H1 (cell line): ENCODE measurements around the gene GPHA2. TPM values are rescaled to one million over a fixed set of nuclear protein-coding genes. Genes with fewer than 3 reads are reported as not detected.

ENCODE experiments used
- CTCF ChIA-PET: fragments of 300-600 bp; sonication (Branson Sonifier 250); formaldehyde crosslinking; loops from one replicate; lab custom pipeline; 2021; ENCODE audit not compliant: partially characterized antibody; lab: Charles Lee
- POLR2A ChIA-PET: fragments of 300-600 bp; sonication (Branson Sonifier 250); formaldehyde crosslinking; loops from one replicate; lab custom pipeline; 2021; ENCODE audit warnings: inconsistent platforms; ENCODE audit not compliant: partially characterized antibody; lab: Charles Lee
- DNase-seq, 2 experiments: peaks; one replicate each; pipeline versions ENCODE4 v3.0.0 to v3.0.0-alpha.2; 2010 to 2022; ENCODE audit warnings: low spot score in 2 of 2, low read depth in 1 of 2, mixed read lengths in 1 of 2
- FAIRE-seq: peaks from 2 replicates; lab custom pipeline; 2011; peaks lifted over from hg19 to GRCh38; lab: Jason Lieb, UNC
- H2AFZ ChIP-seq: 2 replicates; pipeline ENCODE4 v1.8.1; 2012; ENCODE audit warnings: low read length, inconsistent platforms
- H2AK5ac ChIP-seq: 2 replicates; pipeline ENCODE4 v1.6.1; 2013; ENCODE audit warnings: low read depth, low read length
- H2BK120ac ChIP-seq: replicated peaks from 2 replicates; pipeline ENCODE3; 2013; ENCODE audit warnings: low read depth, low read length, inconsistent platforms
- H2BK12ac ChIP-seq: 2 replicates; pipeline ENCODE4 v1.6.1; 2013; ENCODE audit warnings: low read depth, low read length
- H2BK15ac ChIP-seq: 2 replicates; pipeline ENCODE4 v1.6.1; 2013; ENCODE audit warnings: low read length
- H2BK20ac ChIP-seq: 2 replicates; pipeline ENCODE4 v1.6.1; 2013; ENCODE audit warnings: low read length
- H2BK5ac ChIP-seq: 2 replicates; pipeline ENCODE4 v1.6.1; 2013; ENCODE audit warnings: low read depth, low read length
- H3K14ac ChIP-seq: 2 replicates; pipeline ENCODE4 v1.6.1; 2013; ENCODE audit warnings: inconsistent platforms; ENCODE audit not compliant: insufficient read length
- H3K18ac ChIP-seq: 2 replicates; pipeline ENCODE4 v1.6.1; 2013; ENCODE audit warnings: low read length; ENCODE audit errors: extremely low read depth
- H3K23ac ChIP-seq: 2 replicates; pipeline ENCODE4 v1.6.1; 2013; ENCODE audit warnings: inconsistent platforms; ENCODE audit not compliant: insufficient read length
- H3K23me2 ChIP-seq: 2 replicates; pipeline ENCODE4 v1.6.1; 2013; ENCODE audit warnings: low read depth, low read length
- H3K27ac ChIP-seq: 2 replicates; pipeline ENCODE4 v1.6.1; 2011; ENCODE audit warnings: low read depth, low read length, inconsistent platforms
- H3K27me3 ChIP-seq, 4 experiments: replicated peaks in 1 of 4; 1 replicate in 1 of 4; 2 replicates in 3 of 4; pipeline versions ENCODE4 v1.6.1 to v1.8.1; 2011 to 2013; ENCODE audit warnings: low read length in 3 of 4, mild to moderate bottlenecking in 3 of 4, inconsistent platforms in 2 of 4, mixed read lengths in 2 of 4, moderate library complexity in 1 of 4; ENCODE audit not compliant: control insufficient read depth in 3 of 4, insufficient read depth in 3 of 4; ENCODE audit errors: extremely low read depth in 1 of 4
- H3K36me3 ChIP-seq, 4 experiments: 2 replicates each; pipeline versions ENCODE4 v1.6.1 to v1.8.1; 2011 to 2013; ENCODE audit warnings: mild to moderate bottlenecking in 4 of 4, low read length in 3 of 4, moderate library complexity in 2 of 4, control low read depth in 1 of 4, inconsistent platforms in 1 of 4; ENCODE audit not compliant: insufficient read depth in 4 of 4, control insufficient read depth in 2 of 4
- H3K4ac ChIP-seq: replicated peaks from 2 replicates; pipeline ENCODE3; 2013; ENCODE audit warnings: low read length, low read depth, mixed read lengths, inconsistent platforms; ENCODE audit not compliant: insufficient read length
- H3K4me1 ChIP-seq, 4 experiments: replicated peaks in 1 of 4; 1 replicate in 1 of 4; 2 replicates in 3 of 4; pipeline versions ENCODE4 v1.6.1 to v1.8.1; 2011 to 2013; ENCODE audit warnings: low read length in 3 of 4, inconsistent platforms in 2 of 4, mixed read lengths in 1 of 4; ENCODE audit not compliant: insufficient read depth in 4 of 4, control insufficient read depth in 3 of 4
- H3K4me2 ChIP-seq, 2 experiments: 2 replicates each; pipeline versions ENCODE4 v1.6.1 to v1.8.1; 2011 to 2013; ENCODE audit warnings: low read depth in 2 of 2, low read length in 2 of 2, control low read depth in 1 of 2, inconsistent platforms in 1 of 2, mild to moderate bottlenecking in 1 of 2; ENCODE audit not compliant: insufficient read depth in 1 of 2
- H3K4me3 ChIP-seq, 4 experiments: fragments of 200-600, 300-600 bp in 1 of 4; sonication (generic), shearing (Covaris generic), sonication (Bioruptor Twin) in 1 of 4; 2 replicates each; pipeline versions ENCODE4 v1.5.1 to v1.8.1; 2011 to 2016; ENCODE audit warnings: low read length in 4 of 4, low read depth in 3 of 4, control low read depth in 2 of 4, inconsistent platforms in 2 of 4, mild to moderate bottlenecking in 2 of 4, mixed read lengths in 1 of 4, moderate library complexity in 1 of 4; ENCODE audit not compliant: insufficient read depth in 2 of 4; ENCODE audit errors: extremely low read depth in 1 of 4
- H3K56ac ChIP-seq: replicated peaks from 2 replicates; pipeline ENCODE3; 2013; ENCODE audit warnings: low read depth, mild to moderate bottlenecking, mixed read lengths, low read length, inconsistent platforms; ENCODE audit not compliant: insufficient read length
- H3K79me1 ChIP-seq: 2 replicates; pipeline ENCODE4 v1.6.1; 2013; ENCODE audit warnings: low read depth, low read length, control low read depth
- H3K79me2 ChIP-seq, 2 experiments: 2 replicates each; pipeline versions ENCODE4 v1.6.1 to v1.8.1; 2012 to 2013; ENCODE audit warnings: low read length in 2 of 2, mild to moderate bottlenecking in 2 of 2, inconsistent platforms in 1 of 2; ENCODE audit not compliant: insufficient read depth in 2 of 2, control insufficient read depth in 1 of 2
- H3K9ac ChIP-seq, 4 experiments: replicated peaks in 1 of 4; 1 replicate in 1 of 4; 2 replicates in 3 of 4; pipeline versions ENCODE4 v1.6.1 to v1.8.1; 2011 to 2013; ENCODE audit warnings: low read depth in 3 of 4, low read length in 3 of 4, control low read depth in 2 of 4, mild to moderate bottlenecking in 2 of 4, moderate library complexity in 2 of 4, inconsistent platforms in 1 of 4; ENCODE audit errors: extremely low read depth in 1 of 4
- H3K9me3 ChIP-seq, 2 experiments: 2 replicates each; pipeline versions ENCODE4 v1.6.1 to v1.8.1; 2012 to 2013; ENCODE audit warnings: mild to moderate bottlenecking in 2 of 2, moderate library complexity in 2 of 2, control low read depth in 1 of 2, inconsistent platforms in 1 of 2, low read depth in 1 of 2, low read length in 1 of 2, mixed read lengths in 1 of 2; ENCODE audit not compliant: insufficient read depth in 2 of 2
- H4K20me1 ChIP-seq, 2 experiments: replicated peaks in 1 of 2; 2 replicates each; pipeline versions ENCODE3 to v1.8.1; 2011 to 2013; ENCODE audit warnings: inconsistent platforms in 2 of 2, low read length in 2 of 2, mild to moderate bottlenecking in 1 of 2; ENCODE audit not compliant: insufficient read depth in 2 of 2, control insufficient read depth in 1 of 2
- H4K5ac ChIP-seq: 2 replicates; pipeline ENCODE4 v1.6.1; 2013; ENCODE audit warnings: low read length, low read depth, mixed read lengths, inconsistent platforms; ENCODE audit not compliant: insufficient read length
- H4K8ac ChIP-seq: 2 replicates; pipeline ENCODE4 v1.8.0; 2013; ENCODE audit warnings: mild to moderate bottlenecking, moderate library complexity, low read length, inconsistent platforms; ENCODE audit not compliant: insufficient read depth; ENCODE audit errors: extremely low read depth
- H4K91ac ChIP-seq: replicated peaks from 2 replicates; pipeline ENCODE3; 2013; ENCODE audit warnings: low read length, mixed read lengths, inconsistent platforms; ENCODE audit not compliant: insufficient read length
- CHD2 ChIP-seq: IDR thresholded peaks from 2 replicates; pipeline ENCODE4 v1.6.1; 2012; ENCODE audit warnings: low read length, improper control_type of control experiment
- SIX5 ChIP-seq: IDR thresholded peaks from 2 replicates; pipeline ENCODE4 v1.6.1; 2011; ENCODE audit warnings: mild to moderate bottlenecking, low read depth, low read length
- WGBS, 2 experiments: shearing (Covaris generic) in 1 of 2; methylation state at CpG; one replicate each; pipeline versions ENCODE4 v1.1.6 to v1.1.7; 2013 to 2015; ENCODE audit warnings: low lambda C conversion rate in 2 of 2, mixed read lengths in 2 of 2, inconsistent platforms in 1 of 2, low coverage in 1 of 2, missing lambda C conversion rate in 1 of 2; ENCODE audit not compliant: insufficient replicate concordance in 2 of 2, insufficient coverage in 1 of 2, insufficient read length in 1 of 2; ENCODE audit errors: extremely low coverage in 1 of 2, missing lambda C conversion rate in 1 of 2; 5-methylcytosine and 5-hydroxymethylcytosine counted together
- polyA plus RNA-seq, 7 experiments: library from polyadenylated mRNA; depleted of rRNA in 3 of 7; stranded (reverse) in 5 of 7; unstranded in 2 of 7; fragments of >200 nt in 5 of 7; fragments of 200-250 nt in 2 of 7; gene quantifications; 1 replicate in 5 of 7; 2 replicates in 1 of 7; 4 replicates in 1 of 7; pipeline versions ENCODE4 v1.2.1 to v1.2.3, GENCODE V29; 2011 to 2013; ENCODE audit warnings: missing spikeins in 2 of 7, mixed read lengths in 2 of 7
- total RNA-seq: library from RNA; stranded (reverse); fragmentation: NEBNext Ultra II Directional; extraction: Animal tissue kit (Norgen Biotek cat#: 25700); gene quantifications from 2 replicates; pipeline ENCODE4 v1.2.1, GENCODE V29; 2021

GPHA2 gene
- total and polyA plus RNA-seq, 2 of the 8 experiments (the other 6 are each of a cell fraction or from before 2014, with no cell fraction given), result 0.97 to 4.4 TPM

GRCh38 chr11:64921384-64921783 is 14.3 kb downstream of the GPHA2 start:
- Histone ChIP-seq H3K36me3 (no peaks in the 10 kb centered on the region), H3K27me3 (peaks cover 0 to 6% (median 4%) of the 10 kb centered on the region in 4 experiments; a peak in 4 of 7 replicates), H3K9me3 (no peaks in the 10 kb centered on the region), H2AK5ac (no peak overlapping the region), H3K4me1 (peaks cover 0 to 9% (median 5%) of the 10 kb centered on the region in 4 experiments; a peak in 6 of 7 replicates), H4K8ac (no peak overlapping the region), H2BK120ac (no peak overlapping the region), H2BK20ac (no peak overlapping the region), H3K4me3 (no peak overlapping the region), H3K4me2 (no peak overlapping the region), H2BK12ac (no peak overlapping the region), H4K20me1 (no peaks in the 10 kb centered on the region), H2BK5ac (no peak overlapping the region), H4K91ac (no peak overlapping the region), H3K9ac (no peak overlapping the region), H3K79me1 (no peaks in the 10 kb centered on the region), H3K4ac (no peak overlapping the region), H3K27ac (no peak overlapping the region), H3K56ac (no peak overlapping the region), H3K23me2 (peaks cover 17% of the 10 kb centered on the region), H2AFZ (no peak overlapping the region), H3K14ac (no peak overlapping the region), H4K5ac (no peak overlapping the region), H3K23ac (no peak overlapping the region), H3K18ac (no peak overlapping the region), H3K79me2 (no peaks in the 10 kb centered on the region), H2BK15ac (no peak overlapping the region)
- ChIA-PET POLR2A (no interaction called here), CTCF (interaction anchor here (0.6 to 6.1 kb wide), 4 partner anchors 15 to 297 kb away, joined by 3 to 37 read pairs (median 4); partner anchors contain the start of gene GPHA2)
- DNase-seq (no peak), FAIRE-seq (no peak)
- TF ChIP-seq SIX5 (no peak), CHD2 (no peak)
- WGBS, 2 experiments, result 88% methylated on average over 2 of the region's 3 CpGs; no CpG with 5 or more reads in 1 of the 2 experiments
